ENCODE measurements around the gene NTM. TPM values are rescaled to one million over a fixed set of nuclear protein-coding genes. Genes with fewer than 3 reads are reported as not detected.

The NTM gene
- total RNA-seq, 1 experiment from 2014 or later = 9.9 TPM

- Histone ChIP-seq H2BK5ac (ENCODE audit: insufficient read length, low read length) (no peak overlapping the region), H3K27ac (ENCODE audit: insufficient read length, low read depth, low read length) (no peak overlapping the region), H4K5ac (ENCODE audit: insufficient read length, low read depth, low read length) (no peak overlapping the region), H3K4me2 (ENCODE audit: insufficient read depth, insufficient read length, low read length) (no peak overlapping the region), H3K4me1 (ENCODE audit: insufficient read depth, low read length) (peaks cover 12% of the 10 kb centered on the region; the same call in 1 of the 2 replicates), H2AFZ (ENCODE audit: low read length) (no peak overlapping the region), H3K23ac (ENCODE audit: insufficient read length, low read depth, low read length) (no peak overlapping the region), H3K9me3 (ENCODE audit: control insufficient read depth, low read depth, low read length) (no peaks in the 10 kb centered on the region), H3K23me2 (ENCODE audit: insufficient read length, low read depth, low read length, poor library complexity, severe bottlenecking) (no peaks in the 10 kb centered on the region), H4K8ac (replicated peaks; ENCODE audit: insufficient read length, low read depth, low read length) (no peak overlapping the region), H3K79me2 (ENCODE audit: insufficient read depth, low read length) (no peaks in the 10 kb centered on the region), H3K4ac (ENCODE audit: low read depth, low read length) (no peak overlapping the region), H2BK20ac (ENCODE audit: low read depth, low read length, poor library complexity, severe bottlenecking) (no peak overlapping the region), H4K20me1 (ENCODE audit: control insufficient read depth, insufficient read depth, insufficient read length) (no peaks in the 10 kb centered on the region), H2BK15ac (ENCODE audit: low read depth, low read length) (no peak overlapping the region), H3K56ac (ENCODE audit: insufficient read length, low read depth, low read length) (no peak overlapping the region), H3K14ac (ENCODE audit: insufficient read depth, low read length) (no peak overlapping the region), H3K9ac (ENCODE audit: extremely low read depth, insufficient read length, low read length) (no peak overlapping the region), H2BK120ac (ENCODE audit: low read depth, low read length, poor library complexity, severe bottlenecking) (no peak overlapping the region), H3T11ph (ENCODE audit: low read length) (no peak overlapping the region), H4K91ac (ENCODE audit: insufficient read length, low read depth, low read length) (no peak overlapping the region), H3K27me3 (ENCODE audit: insufficient read depth, low read length) (no peaks in the 10 kb centered on the region), H3K18ac (ENCODE audit: insufficient read length, low read depth, low read length) (no peak overlapping the region), H2AK5ac (ENCODE audit: insufficient read length, low read length) (no peak overlapping the region), H2BK12ac (ENCODE audit: insufficient read length, low read depth, low read length) (no peak overlapping the region), H3K79me1 (ENCODE audit: insufficient read depth, low read depth, low read length, poor library complexity, severe bottlenecking) (no peaks in the 10 kb centered on the region)
- Mint-ChIP-seq H3K27ac (no peak overlapping the region), H3K9me3 (no peaks in the 10 kb centered on the region), H3K36me3 (ENCODE audit: insufficient read depth in 1 of 3, low read depth in 3 of 3) (no peaks in the 10 kb centered on the region; a peak in 1 of 7 replicates), H3K27me3 (ENCODE audit: low read depth) (no peaks in the 10 kb centered on the region), H3K4me3 (no peak overlapping the region), H3K4me1 (peaks cover 19 to 27% of the 10 kb centered on the region in 2 experiments)
- DNase-seq = no peak
- no CpG with 5 or more reads among the region's 4 CpGs for WGBS (ENCODE audit: extremely low coverage, insufficient read length, low lambda C conversion rate)
- no peak for TF ChIP-seq CTCF (conservative IDR thresholded peaks at IDR 0.05)
These were observed 662.6 kb downstream of the NTM start for GRCh38 chr11:132033051-132033450.
